Measurements from ENCODE around the gene HOXD8.

Gene HOXD8

GRCh38 chr2:176105730-176106580 is 23.6 kb upstream of the HOXD8 start:
- TF ChIP-seq SIN3A (IDR thresholded peaks at IDR 0.05; ENCODE audit: borderline replicate concordance, insufficient read depth, low read length) (no peak), FOXP2 (optimal IDR thresholded peaks at IDR 0.05; ENCODE audit: borderline replicate concordance, extremely low read depth, extremely low read length, insufficient read depth) (no peak), POLR2AphosphoS5 (IDR thresholded peaks at IDR 0.05; ENCODE audit: low read depth, low read length) (no peak), TAF1 (IDR thresholded peaks at IDR 0.05; ENCODE audit: borderline replicate concordance, insufficient read depth, low read length) (no peak), REST (IDR thresholded peaks at IDR 0.05; ENCODE audit: insufficient read depth in 1 of 2, low read depth in 2 of 2, low read length in 2 of 2) (no peak)

- TF ChIP-seq SIN3A (IDR thresholded peaks at IDR 0.05; ENCODE audit: borderline replicate concordance, insufficient read depth, low read length) (no peak), TAF1 (IDR thresholded peaks at IDR 0.05; ENCODE audit: borderline replicate concordance, insufficient read depth, low read length) (no peak), FOXP2 (optimal IDR thresholded peaks at IDR 0.05; ENCODE audit: borderline replicate concordance, extremely low read depth, extremely low read length, insufficient read depth) (no peak), POLR2AphosphoS5 (IDR thresholded peaks at IDR 0.05; ENCODE audit: low read depth, low read length) (no peak), REST (IDR thresholded peaks at IDR 0.05; ENCODE audit: insufficient read depth in 1 of 2, low read depth in 2 of 2, low read length in 2 of 2) (no peak)
Observed at GRCh38 chr2:176106581-176107539, 22.6 kb upstream of the HOXD8 start, which contains the start of gene HOXD11. HOXD11 (plus strand) TSS chr2:176107280; CDS start chr2:176107356, 76 bp downstream.

GRCh38 chr2:176107731-176108181 is 21.7 kb upstream of the HOXD8 start:
- TF ChIP-seq TAF1 (IDR thresholded peaks at IDR 0.05; ENCODE audit: borderline replicate concordance, insufficient read depth, low read length) (no peak), SIN3A (IDR thresholded peaks at IDR 0.05; ENCODE audit: borderline replicate concordance, insufficient read depth, low read length) (no peak), POLR2AphosphoS5 (IDR thresholded peaks at IDR 0.05; ENCODE audit: low read depth, low read length) (no peak), FOXP2 (optimal IDR thresholded peaks at IDR 0.05; ENCODE audit: borderline replicate concordance, extremely low read depth, extremely low read length, insufficient read depth) (no peak), REST (IDR thresholded peaks at IDR 0.05; ENCODE audit: insufficient read depth in 1 of 2, low read depth in 2 of 2, low read length in 2 of 2) (no peak)

- TF ChIP-seq REST (IDR thresholded peaks at IDR 0.05; ENCODE audit: insufficient read depth in 1 of 2, low read depth in 2 of 2, low read length in 2 of 2) (no peak), SIN3A (IDR thresholded peaks at IDR 0.05; ENCODE audit: borderline replicate concordance, insufficient read depth, low read length) (no peak), TAF1 (IDR thresholded peaks at IDR 0.05; ENCODE audit: borderline replicate concordance, insufficient read depth, low read length) (no peak), FOXP2 (optimal IDR thresholded peaks at IDR 0.05; ENCODE audit: borderline replicate concordance, extremely low read depth, extremely low read length, insufficient read depth) (no peak)
Observed at GRCh38 chr2:176109192-176109901, 20.2 kb upstream of the HOXD8 start.
